GM23338 (cell line): ENCODE data around the gene ADCY5.

Experiments used
- CREB1 ChIP-seq: fragments of 250-450 bp; sonication (Bioruptor Pico); IDR thresholded peaks from 2 replicates; pipeline ENCODE4 v1.5.0; 2020; ENCODE audit warnings: low read depth, mild to moderate bottlenecking, moderate library complexity
- EZH2 ChIP-seq: fragments of 200-600 bp; sonication (generic); IDR thresholded peaks from one replicate; pipeline ENCODE4 v1.8.0; 2017; ENCODE audit warnings: antibody characterized with exemption, mild to moderate bottlenecking, low read depth; ENCODE audit not compliant: unreplicated experiment
- EZH2phosphoT487 ChIP-seq: fragments of 200-600 bp; sonication (generic); IDR thresholded peaks from one replicate; pipeline ENCODE4 v1.8.1; 2018; ENCODE audit warnings: antibody characterized with exemption; ENCODE audit not compliant: unreplicated experiment
- POLR2AphosphoS5 ChIP-seq: IDR thresholded peaks from 2 replicates; pipeline ENCODE4 v1.6.1; 2016; ENCODE audit warnings: antibody characterized with exemption, low read depth
- TF ChIP-seq, protein P1 (sequence below), 2 experiments: fragments of 200-600 bp in 1 of 2; sonication (generic) in 1 of 2; conservative IDR thresholded peaks; 2 replicates each; pipeline versions ENCODE4 v1.5.1 to v1.6.1; 2016 to 2017; ENCODE audit warnings: antibody characterized with exemption in 2 of 2, low read depth in 2 of 2, mild to moderate bottlenecking in 2 of 2, moderate library complexity in 1 of 2
- TF ChIP-seq, protein P2 (sequence below): IDR thresholded peaks from 2 replicates; pipeline ENCODE4 v1.6.1; 2016; ENCODE audit warnings: antibody characterized with exemption

DNA sequence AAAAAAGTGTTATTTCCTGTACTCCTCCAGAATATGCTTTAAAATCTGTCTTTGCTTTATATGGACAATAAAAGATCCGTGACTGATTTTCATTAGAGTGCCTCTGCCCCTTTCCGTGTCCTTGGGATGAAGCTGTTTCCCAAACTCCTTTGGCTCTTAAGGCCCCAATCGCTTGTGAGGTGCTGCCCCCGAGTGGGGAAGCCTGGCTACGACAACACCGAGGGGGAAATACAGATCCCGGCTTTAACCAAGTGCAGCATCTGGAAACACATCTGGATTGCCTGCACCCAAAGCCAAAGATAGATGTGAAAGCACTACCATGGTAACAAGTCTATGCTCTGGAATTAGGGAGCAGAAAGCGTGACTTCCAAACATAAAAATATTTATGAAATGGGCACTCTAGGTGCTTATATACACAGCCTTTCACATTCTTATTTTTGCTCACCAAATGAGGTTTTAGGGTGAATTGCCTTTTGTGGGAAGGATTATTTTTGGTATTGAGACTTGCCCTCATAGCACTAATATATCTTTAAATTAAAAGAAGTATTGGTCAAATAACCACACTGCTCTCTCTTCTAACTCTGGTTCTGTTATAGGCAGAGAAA is 40.6 kb upstream of the ADCY5 start:
- TF ChIP-seq, protein P1, sequence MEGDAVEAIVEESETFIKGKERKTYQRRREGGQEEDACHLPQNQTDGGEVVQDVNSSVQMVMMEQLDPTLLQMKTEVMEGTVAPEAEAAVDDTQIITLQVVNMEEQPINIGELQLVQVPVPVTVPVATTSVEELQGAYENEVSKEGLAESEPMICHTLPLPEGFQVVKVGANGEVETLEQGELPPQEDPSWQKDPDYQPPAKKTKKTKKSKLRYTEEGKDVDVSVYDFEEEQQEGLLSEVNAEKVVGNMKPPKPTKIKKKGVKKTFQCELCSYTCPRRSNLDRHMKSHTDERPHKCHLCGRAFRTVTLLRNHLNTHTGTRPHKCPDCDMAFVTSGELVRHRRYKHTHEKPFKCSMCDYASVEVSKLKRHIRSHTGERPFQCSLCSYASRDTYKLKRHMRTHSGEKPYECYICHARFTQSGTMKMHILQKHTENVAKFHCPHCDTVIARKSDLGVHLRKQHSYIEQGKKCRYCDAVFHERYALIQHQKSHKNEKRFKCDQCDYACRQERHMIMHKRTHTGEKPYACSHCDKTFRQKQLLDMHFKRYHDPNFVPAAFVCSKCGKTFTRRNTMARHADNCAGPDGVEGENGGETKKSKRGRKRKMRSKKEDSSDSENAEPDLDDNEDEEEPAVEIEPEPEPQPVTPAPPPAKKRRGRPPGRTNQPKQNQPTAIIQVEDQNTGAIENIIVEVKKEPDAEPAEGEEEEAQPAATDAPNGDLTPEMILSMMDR (conservative IDR thresholded peaks at IDR 0.05; ENCODE audit: low read depth in 2 of 2), result peak; percentile 97 to 99
- no peak for TF ChIP-seq POLR2AphosphoS5
- no peak for TF ChIP-seq EZH2
- TF ChIP-seq EZH2phosphoT487, result no peak
- no peak for TF ChIP-seq CREB1 (CRISPR knock-in tag)
- TF ChIP-seq, protein P2, sequence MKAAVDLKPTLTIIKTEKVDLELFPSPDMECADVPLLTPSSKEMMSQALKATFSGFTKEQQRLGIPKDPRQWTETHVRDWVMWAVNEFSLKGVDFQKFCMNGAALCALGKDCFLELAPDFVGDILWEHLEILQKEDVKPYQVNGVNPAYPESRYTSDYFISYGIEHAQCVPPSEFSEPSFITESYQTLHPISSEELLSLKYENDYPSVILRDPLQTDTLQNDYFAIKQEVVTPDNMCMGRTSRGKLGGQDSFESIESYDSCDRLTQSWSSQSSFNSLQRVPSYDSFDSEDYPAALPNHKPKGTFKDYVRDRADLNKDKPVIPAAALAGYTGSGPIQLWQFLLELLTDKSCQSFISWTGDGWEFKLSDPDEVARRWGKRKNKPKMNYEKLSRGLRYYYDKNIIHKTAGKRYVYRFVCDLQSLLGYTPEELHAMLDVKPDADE, result no peak
